ENCODE data around the gene ZNF268.
"Not testable (repeated sequence)": the region's sequence is repeated elsewhere in the genome, so short reads cannot be mapped to it uniquely, and the experiment has no call there.

ZNF268 gene

DNA sequence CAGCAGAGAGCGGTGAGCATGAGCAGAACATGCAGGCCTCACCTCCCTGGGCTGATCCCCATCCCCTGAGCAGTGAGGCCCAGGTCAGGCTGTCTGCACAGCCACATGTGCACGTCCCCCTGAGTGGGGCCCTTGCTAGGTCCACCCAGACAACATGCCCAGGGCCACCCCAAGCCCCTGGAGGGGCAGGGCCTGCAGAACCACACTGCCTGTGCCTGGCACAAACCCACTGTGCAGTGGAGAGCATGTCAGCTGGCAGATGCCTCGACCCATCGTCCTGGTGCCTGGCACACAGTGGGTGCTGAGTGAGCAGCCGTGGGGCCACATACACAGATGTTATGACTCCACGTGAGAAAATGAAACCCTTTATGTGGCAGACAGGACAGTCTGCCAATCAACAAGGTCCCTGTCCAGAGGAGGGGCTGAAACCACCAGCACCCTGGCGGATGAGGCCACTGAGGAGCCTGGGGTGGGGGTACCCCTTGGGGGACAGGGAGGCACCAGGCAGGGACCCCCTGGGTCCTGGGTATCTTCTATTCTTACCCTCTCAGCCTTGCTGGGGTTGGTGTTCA, 46.1 kb downstream of the ZNF268 start:
- no peak for DNase-seq (ENCODE audit: low read depth)

DNA sequence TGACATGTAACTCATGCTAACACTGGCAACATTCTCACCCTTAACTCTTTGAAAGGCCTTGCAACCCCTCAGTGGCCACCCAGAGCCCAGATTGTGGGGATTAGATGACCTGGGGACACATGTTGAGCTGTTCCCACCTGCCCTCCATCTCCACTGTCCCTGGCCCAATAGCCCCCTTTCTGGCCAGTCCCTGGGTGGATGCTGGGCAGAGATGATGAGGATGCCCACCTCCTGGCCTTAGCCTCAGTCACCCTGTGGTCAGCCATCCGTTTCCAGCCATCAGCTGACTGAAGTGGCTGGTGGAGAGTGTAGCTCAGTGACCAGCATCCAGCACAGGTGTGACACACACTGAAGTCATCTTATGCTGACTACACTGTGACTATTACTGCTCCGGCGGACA, 49.7 kb downstream of the ZNF268 start:
- no peak for DNase-seq (ENCODE audit: low read depth)

DNA sequence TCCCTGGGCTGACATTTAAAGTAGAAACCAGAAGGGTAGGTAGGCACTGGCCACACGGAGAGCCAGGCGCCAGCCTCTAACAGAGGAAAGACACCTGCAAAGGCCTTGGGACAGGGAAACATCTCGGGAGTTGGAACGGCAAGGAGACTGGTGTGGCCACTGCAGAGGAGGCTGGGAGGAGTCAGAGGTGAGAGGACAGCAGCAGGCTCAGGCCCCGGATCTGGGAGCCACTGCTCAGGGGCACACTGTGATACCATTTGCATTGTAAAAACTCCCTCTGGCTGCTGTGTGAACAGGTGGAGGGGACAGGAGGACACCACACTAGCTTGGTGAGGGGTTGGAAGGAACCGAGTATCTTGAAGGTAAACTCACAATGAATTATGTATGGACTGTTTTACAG, 51.7 kb downstream of the ZNF268 start:
- no peak for DNase-seq (ENCODE audit: low read depth)

DNA sequence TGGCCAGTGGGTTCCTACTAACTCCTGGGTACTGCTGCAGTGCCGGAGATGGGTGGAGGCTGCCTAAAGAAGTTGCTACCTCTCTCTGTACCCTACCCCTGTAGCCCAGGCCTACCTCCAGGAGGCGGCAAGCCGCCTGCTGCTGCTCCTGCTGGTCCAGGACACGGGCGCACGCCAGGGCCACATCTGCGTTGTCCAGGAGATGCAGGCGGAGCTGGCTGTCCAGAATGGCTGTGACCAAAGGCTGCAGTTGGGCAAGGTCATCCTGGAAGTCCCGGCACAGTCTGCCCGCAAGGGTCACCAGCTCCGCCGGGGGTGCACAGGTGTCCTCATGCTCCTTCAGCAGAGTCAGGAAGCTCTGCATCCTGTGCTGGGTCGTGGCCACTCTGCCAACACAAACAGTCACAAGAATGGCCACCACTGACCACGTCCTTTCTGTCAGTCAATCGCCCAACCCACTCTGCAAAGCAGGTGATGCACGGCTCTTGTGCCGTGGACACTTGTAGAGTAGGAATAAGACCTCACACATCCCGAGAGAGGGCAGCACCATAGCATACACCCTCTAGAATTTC, 52.8 kb downstream of the ZNF268 start:
- DNase-seq (ENCODE audit: low read depth) = no peak

DNA sequence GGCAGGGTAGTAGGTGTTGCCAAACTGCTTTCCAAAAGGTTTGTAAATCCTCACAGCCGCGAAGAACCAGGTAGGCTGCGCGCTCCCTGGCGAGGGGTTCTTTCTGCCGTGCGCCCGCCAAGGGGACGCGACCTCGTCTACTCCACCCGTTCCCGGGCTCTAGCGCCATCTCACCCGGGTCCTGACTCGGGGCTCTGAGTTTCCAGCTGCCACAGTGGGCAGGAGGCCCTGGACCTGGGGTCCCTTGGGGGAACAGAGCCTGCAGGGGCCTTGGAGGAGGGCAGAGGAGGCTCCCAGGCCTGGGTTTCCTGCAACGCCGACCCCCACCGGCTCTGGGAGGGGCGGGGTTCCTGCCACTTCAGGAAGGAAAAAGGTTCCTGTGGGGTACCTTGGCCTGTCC, 53.7 kb downstream of the ZNF268 start:
- no peak for DNase-seq (ENCODE audit: low read depth)

DNA sequence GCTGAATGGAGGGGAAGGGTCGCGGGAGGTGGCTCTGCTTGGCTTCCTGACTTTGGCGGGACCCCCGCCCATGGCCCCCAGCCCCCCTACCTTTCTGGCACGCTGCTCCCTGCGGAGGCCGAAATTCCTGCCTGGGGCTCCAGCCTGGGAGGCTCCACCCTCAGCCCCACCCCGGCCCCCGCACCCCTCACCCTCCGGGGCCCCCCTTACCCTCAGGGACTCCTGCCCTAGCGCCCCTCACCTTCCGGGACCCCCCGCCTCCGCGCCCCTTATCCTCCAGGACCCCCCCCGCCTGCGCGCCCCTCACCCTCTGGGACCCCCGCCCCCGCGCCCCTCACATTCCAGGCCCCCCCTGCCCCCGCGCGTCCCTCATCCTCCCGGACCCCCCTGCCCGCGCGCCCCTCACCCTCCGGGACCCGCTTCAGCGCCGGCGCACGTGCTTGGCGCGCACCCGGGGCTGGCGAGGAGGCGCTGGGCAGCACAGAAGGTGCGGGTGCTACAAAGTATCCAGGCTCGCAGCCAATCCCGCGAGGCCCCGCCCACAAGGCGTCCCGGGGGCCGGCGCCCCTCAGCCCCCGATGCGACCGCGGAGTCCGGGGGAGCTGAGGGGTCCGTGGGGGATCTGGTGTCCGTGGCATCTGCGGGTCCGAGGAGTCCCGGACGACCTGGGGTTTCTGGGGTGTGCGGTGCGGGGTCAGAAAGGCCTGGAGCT, 54.3 kb downstream of the ZNF268 start, which contains the start of gene ANHX:
ANHX (minus strand) TSS at position 477 of the 712 bp plus-strand sequence. CDS start 1,521 bp downstream, outside the sequence.
- no peak for DNase-seq (ENCODE audit: low read depth)

DNA sequence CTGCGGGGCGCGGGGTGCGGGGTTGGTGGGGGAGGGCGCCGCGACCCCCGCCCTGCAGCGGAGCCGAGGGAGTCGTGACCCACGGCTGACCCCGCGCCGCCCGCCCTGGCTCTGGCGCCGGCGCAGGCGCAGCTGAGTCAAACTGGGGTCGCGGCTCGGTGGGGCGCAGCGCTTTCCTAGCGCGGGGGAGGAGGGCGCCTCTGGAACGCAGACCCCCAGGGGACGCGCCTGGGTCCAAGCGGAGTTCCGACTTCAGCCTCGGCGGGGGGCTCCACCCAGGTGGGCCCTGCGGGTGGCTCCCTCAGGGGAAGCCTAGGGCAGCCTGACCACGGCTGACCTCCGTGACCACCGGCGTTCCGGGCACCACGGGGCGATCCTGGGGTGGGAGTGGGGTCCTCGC, 54.8 kb downstream of the ZNF268 start:
- no peak for DNase-seq (ENCODE audit: low read depth)

DNA sequence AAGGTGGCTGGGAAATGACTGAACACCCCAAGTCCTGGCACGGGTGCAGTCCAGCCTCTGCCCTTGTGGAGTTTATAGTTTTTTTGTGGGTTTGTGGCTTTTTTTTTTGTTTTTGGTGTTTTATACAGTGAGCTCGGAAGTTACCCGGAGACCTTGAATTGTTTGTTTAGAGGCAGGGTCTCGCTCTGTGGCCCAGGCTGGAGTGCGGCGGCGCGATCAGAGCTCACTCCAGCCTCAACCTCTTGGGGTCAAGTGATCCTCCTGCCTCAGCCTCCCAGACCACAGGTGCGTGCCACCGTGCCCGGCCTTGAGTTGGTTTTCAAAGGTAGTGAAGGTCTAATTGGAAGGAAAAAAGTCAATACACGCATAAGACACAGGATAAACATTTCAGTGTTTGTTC, 55.3 kb downstream of the ZNF268 start:
- DNase-seq (ENCODE audit: low read depth) = no peak

DNA sequence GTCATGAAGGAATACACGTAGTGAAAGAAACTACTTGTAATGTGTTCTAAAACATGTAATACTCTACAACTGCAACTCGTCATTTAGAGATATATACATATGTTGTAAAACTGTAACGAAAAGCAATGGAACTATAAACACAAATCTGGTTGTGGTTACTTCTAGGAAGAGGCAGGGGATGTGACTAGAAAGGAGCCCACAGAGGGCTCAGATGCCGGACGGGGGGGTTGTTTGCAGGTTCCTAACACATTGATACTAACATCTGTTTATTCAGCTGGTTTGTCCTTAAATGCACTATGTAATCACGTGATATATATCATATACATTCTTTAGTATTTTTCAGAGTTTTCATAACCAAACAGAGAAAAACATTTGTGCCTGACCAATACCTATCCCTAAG, 70.4 kb downstream of the ZNF268 start:
- DNase-seq (ENCODE audit: low read depth) = no peak

DNA sequence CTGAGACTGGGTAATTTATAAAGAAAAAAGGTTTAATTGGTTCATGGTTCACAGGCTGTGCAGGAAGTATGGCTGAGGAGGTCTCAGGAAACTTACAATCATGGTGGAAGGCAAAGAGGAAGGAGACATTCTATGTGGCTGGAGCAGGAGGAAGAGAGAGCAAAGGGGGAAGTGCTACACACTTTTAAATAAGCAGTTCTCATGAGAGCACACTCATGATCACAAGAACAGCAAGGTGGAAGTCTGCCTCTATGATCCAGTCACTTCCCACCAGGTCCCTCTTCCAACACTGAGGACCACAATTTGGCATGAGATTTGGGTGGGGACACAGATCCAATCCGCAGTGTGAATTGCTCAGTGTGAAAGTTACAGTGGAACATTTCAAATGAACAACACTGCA, 74.5 kb downstream of the ZNF268 start:
- DNase-seq (ENCODE audit: low read depth) = not testable (repeated sequence)

DNA sequence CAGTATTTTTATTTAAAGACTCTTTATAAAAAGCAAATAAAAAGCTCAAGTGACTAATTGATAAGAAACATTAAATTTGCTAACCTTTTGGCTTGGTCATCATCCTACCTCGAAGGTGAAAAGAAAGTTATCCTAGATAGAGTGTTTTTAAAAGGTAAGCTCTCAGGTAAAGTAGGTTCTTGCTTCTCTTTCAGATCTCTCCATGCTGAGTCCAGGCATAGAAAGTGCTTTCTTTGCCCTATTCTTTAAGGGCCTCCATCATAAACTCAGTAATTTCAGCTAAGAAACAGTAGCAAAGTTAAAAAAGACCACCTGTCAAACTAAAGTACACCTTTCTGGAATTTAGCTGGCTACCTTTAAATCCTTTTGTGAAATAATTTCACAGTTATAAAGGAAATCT, 75.0 kb downstream of the ZNF268 start:
- no peak for DNase-seq (ENCODE audit: low read depth)

DNA sequence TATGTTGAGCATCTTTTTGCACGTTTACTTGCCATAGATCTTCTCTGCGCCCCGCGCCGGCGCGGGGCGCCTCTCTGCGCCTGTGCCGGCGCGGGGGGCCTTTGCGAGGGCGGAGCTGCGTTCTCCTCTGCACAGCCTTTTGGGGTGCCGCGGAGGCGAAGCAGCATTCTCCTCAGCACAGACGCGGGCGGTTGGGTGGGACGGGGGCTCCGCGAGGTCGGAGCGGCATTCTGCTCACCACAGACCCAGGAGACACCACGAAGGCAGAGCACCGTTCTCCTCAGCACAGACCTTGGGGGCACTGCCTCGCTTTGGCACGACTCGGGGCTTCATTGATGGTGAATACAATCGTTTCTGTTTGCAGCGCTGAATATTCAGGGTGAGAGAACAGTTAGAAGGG, 82.9 kb downstream of the ZNF268 start:
- no peak for DNase-seq (ENCODE audit: low read depth)

Measured in fibroblast of the conjunctiva (primary cell).